ENCODE results near the gene CHD5.

GRCh38 chr1:6225651-6226050 lies 45.5 kb upstream of the CHD5 start:
- TF ChIP-seq POLR2A (IDR thresholded peaks at IDR 0.05) (no peak), CTCF (IDR thresholded peaks at IDR 0.05) (no peak)

All from adrenal gland (tissue), 5 donors.